GM19023 (cell line): ENCODE data around the gene TMEM242.

Source experiments
- ATAC-seq: cut with Tn5 transposase; IDR thresholded peaks from one replicate; pipeline ENCODE4 v1.9.1; 2021; ENCODE audit warnings: mild to moderate bottlenecking, moderate library complexity; ENCODE audit not compliant: unreplicated experiment

TMEM242 gene

DNA sequence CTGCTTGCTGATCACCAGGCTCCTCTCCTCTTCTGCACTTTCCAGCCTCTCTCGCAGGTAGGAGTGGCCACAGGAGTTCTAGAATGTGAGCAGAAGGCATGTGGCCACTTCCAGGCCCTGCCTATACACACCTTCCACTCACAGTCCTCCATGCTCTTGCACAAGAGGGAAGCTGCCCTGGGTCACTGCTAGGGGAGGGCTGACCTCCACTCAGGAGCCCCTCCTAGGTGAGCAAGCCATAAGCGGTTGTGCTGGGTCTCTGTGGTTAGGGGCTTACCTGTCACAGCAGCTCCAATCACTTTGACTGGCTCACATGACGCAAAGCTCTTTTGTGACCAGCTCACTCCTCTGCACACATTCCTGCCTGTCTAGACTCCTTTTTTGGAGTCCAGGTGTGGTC, 68.2 kb downstream of the TMEM242 start:
- ATAC-seq: no peak

- no peak for ATAC-seq
These were observed 68.8 kb downstream of the TMEM242 start for GRCh38 chr6:157254538-157254937.

DNA sequence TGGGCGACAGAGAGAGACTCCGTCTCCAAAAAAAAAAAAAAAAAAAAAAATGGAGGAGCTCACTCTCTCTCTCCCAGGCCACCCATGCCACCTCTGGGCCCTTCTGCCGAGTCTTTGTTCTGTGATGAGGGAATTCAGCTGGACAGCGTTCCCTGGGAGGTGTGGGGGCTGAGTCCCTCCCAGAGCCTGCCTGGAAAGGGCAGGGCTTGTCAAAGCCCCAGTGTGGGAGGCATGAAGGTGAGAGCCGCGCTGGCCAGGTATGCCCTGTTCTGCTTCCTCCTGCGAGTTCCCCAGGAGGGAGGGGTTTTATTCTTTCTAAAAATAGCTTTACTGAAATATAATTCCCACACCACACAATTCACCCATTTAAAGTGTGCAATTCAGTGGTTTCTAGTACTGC, 69.6 kb downstream of the TMEM242 start:
- no peak for ATAC-seq

GRCh38 chr6:157253017-157253416, 70.3 kb downstream of the TMEM242 start:
- no peak for ATAC-seq

- no peak for ATAC-seq
These were observed 71.6 kb downstream of the TMEM242 start for GRCh38 chr6:157251586-157252247.

DNA sequence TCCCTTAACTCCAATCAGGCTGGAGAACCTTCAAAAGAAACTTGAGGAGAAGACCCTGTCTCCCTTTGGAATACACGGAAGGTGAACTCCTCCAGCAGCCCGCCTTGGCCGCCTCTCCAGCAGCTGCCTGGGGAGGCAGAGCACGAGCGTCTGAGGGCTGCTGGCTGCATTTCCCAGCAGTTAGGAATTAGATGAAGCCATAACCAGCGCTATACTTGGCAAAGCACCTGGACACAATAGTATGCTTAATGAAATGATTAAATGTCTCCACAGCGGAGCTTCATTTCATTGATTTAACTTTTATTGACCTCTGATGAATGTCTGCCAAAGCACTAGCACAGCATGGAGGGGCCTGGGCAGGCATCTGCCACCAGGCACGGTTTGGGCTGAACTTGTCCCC, 73.5 kb downstream of the TMEM242 start:
- ATAC-seq: no peak

DNA sequence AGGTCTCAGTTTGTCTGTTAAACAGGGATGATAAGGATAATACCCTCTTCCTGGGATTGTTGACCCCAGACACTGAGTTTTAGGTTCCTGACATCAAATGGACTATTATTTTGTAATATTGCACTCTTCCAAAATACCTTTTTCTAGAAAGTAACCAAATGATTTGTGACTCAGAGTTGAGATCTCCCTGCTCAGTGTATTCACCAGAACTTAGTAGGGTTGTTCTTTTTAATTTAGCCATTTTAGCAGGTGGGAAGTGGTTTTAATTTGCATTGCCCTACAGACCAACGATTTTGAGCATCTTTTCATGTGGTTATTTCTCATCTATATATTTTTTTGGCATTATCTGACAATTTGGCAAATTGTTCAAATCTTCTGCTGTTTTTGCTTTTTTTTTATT, 75.1 kb downstream of the TMEM242 start:
- ATAC-seq: no peak

DNA sequence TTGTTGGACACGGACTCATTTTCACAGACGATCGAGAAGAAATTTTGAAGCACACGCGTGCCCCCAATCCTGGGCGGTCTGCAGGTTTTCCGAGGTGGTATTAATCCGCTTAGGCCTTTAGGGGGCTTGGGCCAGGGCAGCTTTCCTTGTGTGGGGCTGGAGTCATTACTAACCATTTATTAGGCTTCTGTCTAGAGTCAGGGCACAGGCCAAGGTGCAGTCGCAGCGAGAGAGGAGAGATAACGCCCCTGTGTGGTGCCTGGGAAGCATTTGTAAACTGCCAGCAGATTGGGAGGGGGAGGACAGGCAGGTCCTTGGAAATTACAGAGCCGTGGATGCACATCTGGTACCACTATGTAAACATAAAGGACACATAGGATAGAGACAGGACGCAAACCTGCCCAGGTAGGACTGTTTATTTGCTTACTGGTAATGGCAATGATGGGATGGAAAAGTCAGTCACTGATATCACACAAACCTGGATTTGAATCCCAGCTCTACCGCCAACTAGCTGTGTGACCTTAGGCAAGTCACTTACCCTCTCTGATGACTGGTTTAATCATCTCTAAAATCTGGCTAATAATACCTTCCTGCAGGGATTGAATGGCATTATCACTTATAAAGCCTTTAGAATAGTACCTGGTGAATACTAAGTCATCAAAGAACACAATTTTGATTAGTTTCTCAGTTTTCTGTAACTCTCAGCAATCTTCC, 76.4 kb downstream of the TMEM242 start:
- no peak for ATAC-seq

DNA sequence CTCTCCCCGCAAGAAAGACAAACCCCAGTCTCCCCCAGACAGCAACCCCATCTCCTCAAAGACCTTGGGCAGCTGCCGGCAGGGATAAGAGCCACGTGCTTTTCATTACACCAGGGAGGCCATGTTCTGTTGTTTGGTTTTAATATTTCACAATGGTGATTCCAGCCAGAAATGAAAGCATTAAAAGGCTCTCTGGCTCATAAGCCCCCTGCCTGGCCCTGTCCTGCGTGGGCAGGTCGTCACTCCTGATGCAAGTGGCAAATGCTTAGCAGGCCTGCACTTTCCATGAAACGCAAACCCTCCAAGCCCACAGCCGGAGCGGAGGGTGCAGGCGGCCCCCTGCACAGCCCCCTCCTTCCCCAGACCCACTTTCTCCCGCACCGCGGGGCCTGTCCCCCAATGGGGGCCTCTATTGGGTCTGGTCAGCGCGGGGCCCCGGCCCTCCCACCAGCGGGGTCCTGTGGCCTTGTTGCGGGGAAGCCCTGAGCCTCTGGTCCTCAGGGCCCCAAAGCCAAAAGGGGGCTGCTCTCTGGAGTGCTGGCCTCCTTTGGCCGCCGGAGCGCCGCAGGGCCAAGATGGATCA, 77.2 kb downstream of the TMEM242 start:
- ATAC-seq: no peak

GRCh38 chr6:157245436-157245835, 77.9 kb downstream of the TMEM242 start:
- ATAC-seq: no peak

GRCh38 chr6:157244780-157245179, 78.5 kb downstream of the TMEM242 start:
- ATAC-seq: no peak

- ATAC-seq: no peak
These were observed 79.1 kb downstream of the TMEM242 start for GRCh38 chr6:157244175-157244574.

- ATAC-seq: no peak
These were observed 80.5 kb downstream of the TMEM242 start for GRCh38 chr6:157242791-157243190.

GRCh38 chr6:157240960-157241311, 82.4 kb downstream of the TMEM242 start:
- ATAC-seq: no peak

DNA sequence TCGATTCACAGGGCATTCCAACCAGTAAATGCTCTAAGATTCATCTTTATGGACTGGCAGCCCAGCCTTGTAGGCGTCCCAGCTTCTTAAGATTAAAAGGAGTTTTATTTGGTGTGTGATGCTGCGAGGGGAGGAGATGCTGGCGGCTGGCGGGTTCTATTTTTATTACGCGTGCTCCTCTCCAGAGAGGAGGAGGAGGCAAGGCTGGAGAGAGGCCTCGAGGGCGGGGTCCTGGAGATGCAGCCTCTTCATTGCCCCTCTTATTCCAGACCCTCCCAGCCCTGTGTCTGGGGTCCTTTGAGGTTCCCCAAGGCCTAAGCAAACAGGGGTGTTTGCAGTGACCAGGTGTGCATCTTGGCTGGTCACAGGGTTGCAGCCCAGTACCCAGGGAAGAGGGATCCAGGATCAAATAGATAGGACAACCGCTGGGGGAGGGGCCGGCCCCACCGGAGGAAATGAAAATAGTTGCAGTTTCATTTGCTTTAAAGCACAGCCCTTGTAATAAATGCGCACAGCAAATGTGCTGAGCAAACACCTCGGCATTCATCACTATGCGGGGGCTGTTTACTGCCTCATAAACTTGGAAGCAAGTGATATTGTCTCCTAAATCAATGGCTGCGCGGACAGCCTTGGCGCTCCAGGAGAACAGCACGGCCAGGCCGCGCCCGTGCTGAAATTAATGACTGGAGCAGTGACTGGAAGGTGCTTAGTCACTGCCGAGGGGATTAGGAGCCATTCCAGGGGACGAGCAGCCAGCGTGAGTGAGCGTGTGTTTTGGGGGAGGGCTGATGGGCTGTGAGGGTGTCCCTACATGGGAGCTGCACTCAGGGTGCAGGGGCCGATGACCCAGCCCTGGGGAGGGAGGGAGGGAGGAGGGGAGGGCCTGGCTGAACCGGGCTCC, 83.0 kb downstream of the TMEM242 start:
- ATAC-seq: no peak

GRCh38 chr6:157239671-157240058, 83.7 kb downstream of the TMEM242 start:
- no peak for ATAC-seq
